ENCODE data around the gene LMBR1. TPM values are rescaled to one million over a fixed set of nuclear protein-coding genes. Genes with fewer than 3 reads are reported as not detected.
"Not testable (repeated sequence)": the region's sequence is repeated elsewhere in the genome, so short reads cannot be mapped to it uniquely, and the experiment has no call there.

The LMBR1 gene
- polyA plus RNA-seq (2013, experiment 1 of 2), result 35.6 TPM
- 38.0 TPM for polyA plus RNA-seq (2013, experiment 2 of 2)

GRCh38 chr7:156892821-156893706 is at the start of gene LMBR1:
Gene LMBR1, minus strand, starts transcription at chr7:156893183. Its CDS starts 190 bp downstream, at chr7:156892993.
- H3K9ac ChIP-seq (ENCODE audit: low read depth, low read length), result peak within 1 kb of the TSS; percentile 86
- WGBS, result under 1% methylated on average over 87 of the region's 97 CpGs

GRCh38 chr7:156942708-156943090 is 49.7 kb upstream of the LMBR1 start:
- no peak overlapping the region for H3K4me3 ChIP-seq (ENCODE audit: low read length)
- 0 out of 2 replicates have a peak overlapping the region, but pooled peaks have one; percentile 19 for H3K9ac ChIP-seq (ENCODE audit: low read depth, low read length)
- WGBS, result 79% methylated on average over 24 of the region's 24 CpGs
- no peaks in the 10 kb centered on the region for H3K9me3 ChIP-seq (ENCODE audit: insufficient read depth, low read depth, low read length)
- H3K36me3 ChIP-seq (ENCODE audit: insufficient read depth, low read length), result no peaks in the 10 kb centered on the region
- no peaks in the 10 kb centered on the region; the same call in 1 of the 2 replicates for H3K4me1 ChIP-seq (ENCODE audit: insufficient read depth, low read length)
- H3K27me3 ChIP-seq (ENCODE audit: insufficient read depth, low read length), result peaks cover 6% of the 10 kb centered on the region; the same call in 1 of the 2 replicates
- no peak overlapping the region for H3K27ac ChIP-seq (ENCODE audit: low read depth, low read length)

More at GRCh38 chr7:156892821-156893706, at the start of gene LMBR1:
- no peaks in the 10 kb centered on the region for H3K9me3 ChIP-seq (ENCODE audit: insufficient read depth, low read depth, low read length)
- peak within 1 kb of the TSS; percentile 95 for H3K27ac ChIP-seq (ENCODE audit: low read depth, low read length)
- no peaks in the 10 kb centered on the region for H3K36me3 ChIP-seq (ENCODE audit: insufficient read depth, low read length)
- H3K4me1 ChIP-seq (ENCODE audit: insufficient read depth, low read length), result 0 out of 2 replicates have a peak, but pooled peaks cover 6% of the 10 kb centered on the region
- peak within 1 kb of the TSS; percentile 89 for H3K4me3 ChIP-seq (ENCODE audit: low read length)
- no peaks in the 10 kb centered on the region for H3K27me3 ChIP-seq (ENCODE audit: insufficient read depth, low read length)

GRCh38 chr7:156941393-156942182 is 48.6 kb upstream of the LMBR1 start:
- Histone ChIP-seq H3K36me3 (ENCODE audit: insufficient read depth, low read length) (no peaks in the 10 kb centered on the region), H3K4me1 (ENCODE audit: insufficient read depth, low read length) (no peaks in the 10 kb centered on the region; the same call in 1 of the 2 replicates), H3K27ac (ENCODE audit: low read depth, low read length) (no peak overlapping the region), H3K4me3 (ENCODE audit: low read length) (no peak overlapping the region), H3K9me3 (ENCODE audit: insufficient read depth, low read depth, low read length) (no peaks in the 10 kb centered on the region), H3K9ac (ENCODE audit: low read depth, low read length) (no peak overlapping the region), H3K27me3 (ENCODE audit: insufficient read depth, low read length) (peaks cover 6% of the 10 kb centered on the region; the same call in 1 of the 2 replicates)
- 95% methylated on average over 92 of the region's 92 CpGs for WGBS

- peaks cover 6% of the 10 kb centered on the region; the same call in 1 of the 2 replicates for H3K27me3 ChIP-seq (ENCODE audit: insufficient read depth, low read length)
- 95% methylated on average over 57 of the region's 57 CpGs for WGBS
- no peaks in the 10 kb centered on the region; the same call in 1 of the 2 replicates for H3K4me1 ChIP-seq (ENCODE audit: insufficient read depth, low read length)
- H3K36me3 ChIP-seq (ENCODE audit: insufficient read depth, low read length), result no peaks in the 10 kb centered on the region
- no peaks in the 10 kb centered on the region for H3K9me3 ChIP-seq (ENCODE audit: insufficient read depth, low read depth, low read length)
- no peak overlapping the region for H3K9ac ChIP-seq (ENCODE audit: low read depth, low read length)
- no peak overlapping the region for H3K27ac ChIP-seq (ENCODE audit: low read depth, low read length)
- no peak overlapping the region for H3K4me3 ChIP-seq (ENCODE audit: low read length)
Measured at GRCh38 chr7:156940421-156941122, 47.6 kb upstream of the LMBR1 start.

- H3K27me3 ChIP-seq (ENCODE audit: insufficient read depth, low read length), result not testable (repeated sequence)
- WGBS, result 91% methylated on average over 3 of the region's 3 CpGs
Measured at GRCh38 chr7:156936766-156937165, 43.8 kb upstream of the LMBR1 start.

GRCh38 chr7:156935250-156935649 is 42.3 kb upstream of the LMBR1 start:
- H3K9ac ChIP-seq (ENCODE audit: low read depth, low read length), result no peak overlapping the region
- H3K27ac ChIP-seq (ENCODE audit: low read depth, low read length), result no peak overlapping the region
- H3K4me1 ChIP-seq (ENCODE audit: insufficient read depth, low read length), result 0 out of 2 replicates have a peak, but pooled peaks cover 4% of the 10 kb centered on the region

More at GRCh38 chr7:156936766-156937165, 43.8 kb upstream of the LMBR1 start:
- not testable (repeated sequence) for H3K9me3 ChIP-seq (ENCODE audit: insufficient read depth, low read depth, low read length); H3K4me1 ChIP-seq (ENCODE audit: insufficient read depth, low read length); H3K4me3 ChIP-seq (ENCODE audit: low read length); H3K9ac ChIP-seq (ENCODE audit: low read depth, low read length); H3K27ac ChIP-seq (ENCODE audit: low read depth, low read length); H3K36me3 ChIP-seq (ENCODE audit: insufficient read depth, low read length)

GRCh38 chr7:156932006-156932405 is 39.0 kb upstream of the LMBR1 start:
- H3K4me1 ChIP-seq (ENCODE audit: insufficient read depth, low read length), result 0 out of 2 replicates have a peak, but pooled peaks cover 4% of the 10 kb centered on the region
- no peaks in the 10 kb centered on the region for H3K9me3 ChIP-seq (ENCODE audit: insufficient read depth, low read depth, low read length)
- no peak overlapping the region for H3K27ac ChIP-seq (ENCODE audit: low read depth, low read length)
- H3K9ac ChIP-seq (ENCODE audit: low read depth, low read length), result no peak overlapping the region
- no peaks in the 10 kb centered on the region for H3K27me3 ChIP-seq (ENCODE audit: insufficient read depth, low read length)
- 84% methylated on average over 7 of the region's 7 CpGs for WGBS
- H3K36me3 ChIP-seq (ENCODE audit: insufficient read depth, low read length), result no peaks in the 10 kb centered on the region
- no peak overlapping the region for H3K4me3 ChIP-seq (ENCODE audit: low read length)

More at GRCh38 chr7:156935250-156935649, 42.3 kb upstream of the LMBR1 start:
- Histone ChIP-seq H3K4me3 (ENCODE audit: low read length) (no peak overlapping the region), H3K9me3 (ENCODE audit: insufficient read depth, low read depth, low read length) (no peaks in the 10 kb centered on the region), H3K27me3 (ENCODE audit: insufficient read depth, low read length) (no peaks in the 10 kb centered on the region), H3K36me3 (ENCODE audit: insufficient read depth, low read length) (no peaks in the 10 kb centered on the region)
- whole genome bisulfite sequencing, result 89% methylated on average over 7 of the region's 7 CpGs

- Histone ChIP-seq H3K9me3 (ENCODE audit: insufficient read depth, low read depth, low read length) (no peaks in the 10 kb centered on the region), H3K9ac (ENCODE audit: low read depth, low read length) (no peak overlapping the region), H3K27me3 (ENCODE audit: insufficient read depth, low read length) (no peaks in the 10 kb centered on the region), H3K4me3 (ENCODE audit: low read length) (no peak overlapping the region), H3K36me3 (ENCODE audit: insufficient read depth, low read length) (no peaks in the 10 kb centered on the region), H3K27ac (ENCODE audit: low read depth, low read length) (no peak overlapping the region), H3K4me1 (ENCODE audit: insufficient read depth, low read length) (0 out of 2 replicates have a peak, but pooled peaks cover 4% of the 10 kb centered on the region)
- 71% methylated on average over 15 of the region's 16 CpGs for WGBS
Measured at GRCh38 chr7:156929789-156930539, 37.0 kb upstream of the LMBR1 start.

GRCh38 chr7:156928406-156928747 is 35.4 kb upstream of the LMBR1 start:
- no peak overlapping the region for H3K4me3 ChIP-seq (ENCODE audit: low read length)
- 0 out of 2 replicates have a peak, but pooled peaks cover 4% of the 10 kb centered on the region for H3K4me1 ChIP-seq (ENCODE audit: insufficient read depth, low read length)
- no peaks in the 10 kb centered on the region for H3K9me3 ChIP-seq (ENCODE audit: insufficient read depth, low read depth, low read length)
- no peak overlapping the region for H3K27ac ChIP-seq (ENCODE audit: low read depth, low read length)
- no peaks in the 10 kb centered on the region for H3K27me3 ChIP-seq (ENCODE audit: insufficient read depth, low read length)
- no peaks in the 10 kb centered on the region for H3K36me3 ChIP-seq (ENCODE audit: insufficient read depth, low read length)
- WGBS, result 95% methylated on average over 5 of the region's 5 CpGs
- no peak overlapping the region for H3K9ac ChIP-seq (ENCODE audit: low read depth, low read length)
